CD14-positive monocyte (primary cell): ENCODE data around the gene AMBRA1. TPM values are rescaled to one million over a fixed set of nuclear protein-coding genes. Genes with fewer than 3 reads are reported as not detected.

Experiments used
- DNase-seq, 3 donors: peaks; one replicate each; pipeline ENCODE4 v3.0.0-alpha.2; 2011 to 2022
- H2AFZ ChIP-seq: 2 replicates; pipeline ENCODE4 v1.6.0; 2012; ENCODE audit warnings: mild to moderate bottlenecking, low read depth, low read length, inconsistent platforms; ENCODE audit not compliant: insufficient read depth, poor library complexity, severe bottlenecking
- H3K27ac ChIP-seq, 2 donors: 1 replicate in 1 of 2; 2 replicates in 1 of 2; pipeline ENCODE4 v1.5.1; 2012 to 2013; ENCODE audit warnings: low read length in 2 of 2, control low read depth in 1 of 2, inconsistent platforms in 1 of 2, low read depth in 1 of 2, mild to moderate bottlenecking in 1 of 2
- H3K27me3 ChIP-seq, 2 donors: one replicate each; pipeline versions ENCODE4 v1.6.0 to v1.6.1; 2011 to 2013; ENCODE audit warnings: low read length in 2 of 2; ENCODE audit not compliant: control insufficient read depth in 2 of 2, insufficient read depth in 2 of 2
- H3K36me3 ChIP-seq, 2 donors: replicated peaks in 1 of 2; 1 replicate in 1 of 2; 2 replicates in 1 of 2; pipeline versions ENCODE4 v1.5.1 to v1.6.1; 2012 to 2013; ENCODE audit warnings: low read length in 2 of 2, control low read depth in 1 of 2, inconsistent platforms in 1 of 2, mild to moderate bottlenecking in 1 of 2; ENCODE audit not compliant: insufficient read depth in 2 of 2, control insufficient read depth in 1 of 2
- H3K4me1 ChIP-seq, 2 donors: 1 replicate in 1 of 2; 2 replicates in 1 of 2; pipeline versions ENCODE4 v1.5.1 to v1.6.1; 2012 to 2013; ENCODE audit warnings: low read length in 2 of 2, control low read depth in 1 of 2, inconsistent platforms in 1 of 2, mild to moderate bottlenecking in 1 of 2, moderate library complexity in 1 of 2; ENCODE audit not compliant: insufficient read depth in 2 of 2, control insufficient read depth in 1 of 2
- H3K4me2 ChIP-seq: replicated peaks from 2 replicates; pipeline ENCODE3; 2012; ENCODE audit warnings: low read length, moderate library complexity, mild to moderate bottlenecking; ENCODE audit not compliant: poor library complexity, severe bottlenecking; ENCODE audit errors: extremely low read depth
- H3K4me3 ChIP-seq, 3 experiments: fragments of 200-600 bp in 1 of 3; sonication (generic) in 1 of 3; replicated peaks in 1 of 3; 1 replicate in 2 of 3; 2 replicates in 1 of 3; pipeline ENCODE4 v1.5.1; 2011 to 2013; ENCODE audit warnings: low read length in 3 of 3, mild to moderate bottlenecking in 3 of 3, control low read depth in 2 of 3, low read depth in 2 of 3, inconsistent platforms in 1 of 3, moderate library complexity in 1 of 3
- H3K79me2 ChIP-seq: 2 replicates; pipeline ENCODE4 v1.6.0; 2012; ENCODE audit warnings: mild to moderate bottlenecking, control low read depth, inconsistent platforms, low read length, moderate library complexity; ENCODE audit not compliant: insufficient read depth
- H3K9ac ChIP-seq: 2 replicates; pipeline ENCODE4 v1.6.0; 2017; ENCODE audit warnings: low read length, mild to moderate bottlenecking; ENCODE audit not compliant: insufficient read depth, poor library complexity, severe bottlenecking
- H3K9me3 ChIP-seq, 2 donors: replicated peaks in 1 of 2; 1 replicate in 1 of 2; 2 replicates in 1 of 2; pipeline versions ENCODE4 v1.5.1 to v1.6.1; 2012 to 2013; ENCODE audit warnings: low read length in 2 of 2, control low read depth in 1 of 2; ENCODE audit not compliant: control insufficient read depth in 1 of 2, insufficient read depth in 1 of 2
- H4K20me1 ChIP-seq: 2 replicates; pipeline ENCODE4 v1.6.0; 2012; ENCODE audit warnings: mild to moderate bottlenecking, low read length, control low read depth, moderate library complexity; ENCODE audit not compliant: insufficient read depth
- H3K27ac Mint-ChIP-seq, 7 donors: one replicate each; pipeline ENCODE4 v1.8.0; 2020; ENCODE audit warnings: mild to moderate bottlenecking in 7 of 7, mixed read lengths in 7 of 7, moderate library complexity in 6 of 7, inconsistent platforms in 2 of 7
- H3K27me3 Mint-ChIP-seq, 3 donors: one replicate each; pipeline ENCODE4 v1.8.0; 2021 to 2022; ENCODE audit warnings: low read depth in 3 of 3, mild to moderate bottlenecking in 3 of 3, mixed read lengths in 3 of 3, moderate library complexity in 3 of 3, inconsistent platforms in 1 of 3
- H3K36me3 Mint-ChIP-seq, 2 donors: one replicate each; pipeline ENCODE4 v1.8.0; 2020; ENCODE audit warnings: mixed read lengths in 2 of 2, inconsistent platforms in 1 of 2, mild to moderate bottlenecking in 1 of 2
- H3K4me1 Mint-ChIP-seq: one replicate; pipeline ENCODE4 v1.8.0; 2020; ENCODE audit warnings: mild to moderate bottlenecking, mixed read lengths
- H3K4me3 Mint-ChIP-seq, 2 donors: one replicate each; pipeline ENCODE4 v1.8.0; 2020; ENCODE audit warnings: mild to moderate bottlenecking in 2 of 2, mixed read lengths in 2 of 2, moderate library complexity in 1 of 2
- H3K9me3 Mint-ChIP-seq, 7 donors: one replicate each; pipeline ENCODE4 v1.8.0; 2020 to 2022; ENCODE audit warnings: mixed read lengths in 7 of 7, mild to moderate bottlenecking in 6 of 7, moderate library complexity in 6 of 7, inconsistent platforms in 2 of 7
- WGBS: methylation state at CpG from one replicate; pipeline ENCODE4 v1.1.5; 2013; ENCODE audit warnings: missing lambda C conversion rate; ENCODE audit not compliant: insufficient coverage; 5-methylcytosine and 5-hydroxymethylcytosine counted together
- intact Hi-C, 2 donors: fragments of 100-400 bp; cut with micrococcal nuclease; formaldehyde crosslinking; loops; one replicate each; pipeline versions ENCODE4 v1.15.0 to v1.15.1; 2023
- polyA plus RNA-seq, 3 donors: library from polyadenylated mRNA; depleted of rRNA in 1 of 3; unstranded in 2 of 3; stranded (reverse) in 1 of 3; fragments of 300-500 nt in 2 of 3; fragments of >200 nt in 1 of 3; fragmentation: Illumina TruSeq in 2 of 3; gene quantifications; 1 replicate in 2 of 3; 2 replicates in 1 of 3; pipeline ENCODE4 v1.2.3, GENCODE V29; 2012 to 2021
- TF ChIP-seq, protein P1 (sequence below): fragments of 200-600 bp; IDR thresholded peaks from one replicate; pipeline ENCODE4 v1.8.0; 2022; ENCODE audit warnings: antibody characterized with exemption, mild to moderate bottlenecking

Gene AMBRA1
- polyA plus RNA-seq, 3 donors: 2.1 to 6.1 (median 3.8) TPM

DNA sequence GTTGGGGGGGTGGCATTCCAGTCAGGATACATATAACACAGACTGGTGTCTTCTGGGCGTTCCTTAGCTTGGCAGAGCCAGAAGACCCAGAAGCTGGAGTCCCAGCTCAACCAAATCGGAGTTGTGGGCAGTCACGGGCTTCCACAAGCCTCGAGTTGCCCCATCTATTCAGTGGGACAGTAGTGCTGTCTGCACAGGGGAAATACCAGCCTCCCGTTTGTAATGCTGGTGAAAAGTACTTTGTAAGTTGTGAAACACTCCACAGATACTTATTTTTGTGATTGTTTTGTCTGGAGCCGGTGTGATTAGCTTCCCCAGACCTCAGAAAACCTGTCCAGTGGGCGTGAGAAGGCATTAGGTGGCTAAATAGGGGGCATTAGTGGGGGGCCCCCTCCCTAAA lies 232.9 kb downstream of the AMBRA1 start:
- Mint-ChIP-seq H3K27ac (peak overlapping the region; percentile 92 to 98 (median 96)), H3K9me3 (no peaks in the 10 kb centered on the region), H3K36me3 (peaks cover 23 to 42% of the 10 kb centered on the region in 2 donors), H3K4me1 (peaks cover 72% of the 10 kb centered on the region), H3K4me3 (peak overlapping the region; percentile 70 to 71), H3K27me3 (peaks cover 0 to 5% (median 3%) of the 10 kb centered on the region in 3 donors)
- 33% methylated on average over 3 of the region's 7 CpGs for WGBS
- peaks cover 66 to 90% of the 10 kb centered on the region in 2 donors for H3K4me1 ChIP-seq
- peaks cover 100% of the 10 kb centered on the region for H3K79me2 ChIP-seq
- H3K9ac ChIP-seq: peak overlapping the region; percentile 82
- no peaks in the 10 kb centered on the region for H3K27me3 ChIP-seq
- H2AFZ ChIP-seq: no peak overlapping the region
- peak overlapping the region; percentile 70 for H3K4me2 ChIP-seq
- H3K4me3 ChIP-seq: peak overlapping the region in 2 of 3 experiments; percentile 29 to 64
- peaks cover 25 to 31% of the 10 kb centered on the region in 2 donors for H3K36me3 ChIP-seq
- H3K9me3 ChIP-seq: no peaks in the 10 kb centered on the region
- H4K20me1 ChIP-seq: peaks cover 98% of the 10 kb centered on the region
- peak overlapping the region; percentile 79 to 95 for H3K27ac ChIP-seq
- TF ChIP-seq, protein P1, sequence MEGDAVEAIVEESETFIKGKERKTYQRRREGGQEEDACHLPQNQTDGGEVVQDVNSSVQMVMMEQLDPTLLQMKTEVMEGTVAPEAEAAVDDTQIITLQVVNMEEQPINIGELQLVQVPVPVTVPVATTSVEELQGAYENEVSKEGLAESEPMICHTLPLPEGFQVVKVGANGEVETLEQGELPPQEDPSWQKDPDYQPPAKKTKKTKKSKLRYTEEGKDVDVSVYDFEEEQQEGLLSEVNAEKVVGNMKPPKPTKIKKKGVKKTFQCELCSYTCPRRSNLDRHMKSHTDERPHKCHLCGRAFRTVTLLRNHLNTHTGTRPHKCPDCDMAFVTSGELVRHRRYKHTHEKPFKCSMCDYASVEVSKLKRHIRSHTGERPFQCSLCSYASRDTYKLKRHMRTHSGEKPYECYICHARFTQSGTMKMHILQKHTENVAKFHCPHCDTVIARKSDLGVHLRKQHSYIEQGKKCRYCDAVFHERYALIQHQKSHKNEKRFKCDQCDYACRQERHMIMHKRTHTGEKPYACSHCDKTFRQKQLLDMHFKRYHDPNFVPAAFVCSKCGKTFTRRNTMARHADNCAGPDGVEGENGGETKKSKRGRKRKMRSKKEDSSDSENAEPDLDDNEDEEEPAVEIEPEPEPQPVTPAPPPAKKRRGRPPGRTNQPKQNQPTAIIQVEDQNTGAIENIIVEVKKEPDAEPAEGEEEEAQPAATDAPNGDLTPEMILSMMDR: no peak
- intact Hi-C loops: no loop called here
- peak; percentile 64 to 77 (median 74) for DNase-seq

DNA sequence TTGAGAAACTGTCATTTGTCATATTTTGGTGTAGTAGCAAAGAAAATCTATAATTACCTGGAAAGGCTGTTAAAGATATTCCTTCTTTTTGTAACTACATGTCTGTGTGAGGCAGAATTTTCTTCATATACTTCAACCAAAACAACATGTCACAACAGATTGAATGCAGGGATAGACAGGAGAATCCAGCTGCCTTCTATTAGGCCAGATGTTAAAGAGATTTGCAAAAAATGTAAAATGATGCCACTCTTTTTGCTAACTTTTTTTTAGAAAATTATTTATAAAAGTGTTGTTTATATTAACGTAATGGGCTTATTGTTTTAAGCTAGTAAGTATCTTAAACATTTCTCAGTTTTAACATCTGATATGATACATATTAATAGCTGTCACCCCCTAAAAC lies 233.9 kb downstream of the AMBRA1 start:
- TF ChIP-seq, protein P1: no peak
- H3K27me3 ChIP-seq: no peaks in the 10 kb centered on the region
- peaks cover 0 to 4% (median 3%) of the 10 kb centered on the region in 3 donors for H3K27me3 Mint-ChIP-seq
- no peak for DNase-seq
- no peaks in the 10 kb centered on the region for H3K9me3 ChIP-seq
- peaks cover 100% of the 10 kb centered on the region for H3K79me2 ChIP-seq
- H3K4me2 ChIP-seq: no peak overlapping the region
- H3K36me3 ChIP-seq: peaks cover 17 to 22% of the 10 kb centered on the region in 2 donors
- H3K27ac ChIP-seq: peak overlapping the region; percentile 79 to 95
- H2AFZ ChIP-seq: no peak overlapping the region
- H3K27ac Mint-ChIP-seq: peak overlapping the region; percentile 92 to 98 (median 96)
- intact Hi-C loops: no loop called here
- H3K36me3 Mint-ChIP-seq: peaks cover 21 to 40% of the 10 kb centered on the region in 2 donors
- no CpG with 5 or more reads among the region's 1 CpG for WGBS
- H4K20me1 ChIP-seq: peaks cover 98% of the 10 kb centered on the region
- H3K9me3 Mint-ChIP-seq: no peaks in the 10 kb centered on the region
- H3K9ac ChIP-seq: no peak overlapping the region
- H3K4me1 Mint-ChIP-seq: peaks cover 75% of the 10 kb centered on the region
- peaks cover 68 to 91% of the 10 kb centered on the region in 2 donors for H3K4me1 ChIP-seq
- H3K4me3 Mint-ChIP-seq: no peak overlapping the region
- H3K4me3 ChIP-seq: no peak overlapping the region
